NCI-H2227 (cell line): ENCODE measurements around the gene ZNF584.

ENCODE experiments used
- DNase-seq: peaks from one replicate; lab custom pipeline; 2025; ENCODE audit not compliant: unreplicated experiment; lab: John Stamatoyannopoulos, UW

Gene ZNF584

DNA sequence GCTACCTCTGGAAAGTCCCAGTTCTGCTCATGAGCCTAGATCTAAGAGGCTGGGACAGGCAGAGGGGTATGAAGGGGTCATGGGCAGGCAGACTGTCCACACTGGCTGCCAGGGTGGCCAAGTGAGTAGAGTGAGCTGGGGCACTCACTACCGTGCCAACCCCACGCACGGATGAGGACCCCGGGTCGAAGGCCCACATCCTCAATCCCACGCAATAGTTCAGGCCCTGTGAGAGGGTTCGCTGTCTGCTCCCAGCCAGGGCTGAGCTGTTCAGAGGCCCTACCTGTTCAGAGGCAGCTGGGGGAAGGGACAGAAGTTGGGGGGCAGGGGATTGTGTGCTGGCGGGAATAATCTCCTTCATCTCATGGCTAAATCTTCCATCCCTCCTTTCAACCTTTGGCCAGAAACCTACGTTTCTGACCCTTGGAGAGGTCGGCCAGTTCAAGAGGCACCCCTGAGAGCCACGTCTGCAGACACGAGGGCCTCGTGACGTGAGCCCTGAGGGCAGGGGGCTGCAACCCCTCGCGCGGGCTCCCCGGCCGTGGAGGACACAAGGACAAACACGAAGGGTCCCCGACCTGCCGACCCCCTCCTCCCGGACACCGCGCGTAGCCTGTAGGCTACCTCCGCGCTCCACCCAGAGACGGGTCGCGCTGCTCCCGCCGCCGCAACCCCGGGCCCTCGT, 22.4 kb upstream of the ZNF584 start:
- DNase-seq = peak; percentile 66

DNA sequence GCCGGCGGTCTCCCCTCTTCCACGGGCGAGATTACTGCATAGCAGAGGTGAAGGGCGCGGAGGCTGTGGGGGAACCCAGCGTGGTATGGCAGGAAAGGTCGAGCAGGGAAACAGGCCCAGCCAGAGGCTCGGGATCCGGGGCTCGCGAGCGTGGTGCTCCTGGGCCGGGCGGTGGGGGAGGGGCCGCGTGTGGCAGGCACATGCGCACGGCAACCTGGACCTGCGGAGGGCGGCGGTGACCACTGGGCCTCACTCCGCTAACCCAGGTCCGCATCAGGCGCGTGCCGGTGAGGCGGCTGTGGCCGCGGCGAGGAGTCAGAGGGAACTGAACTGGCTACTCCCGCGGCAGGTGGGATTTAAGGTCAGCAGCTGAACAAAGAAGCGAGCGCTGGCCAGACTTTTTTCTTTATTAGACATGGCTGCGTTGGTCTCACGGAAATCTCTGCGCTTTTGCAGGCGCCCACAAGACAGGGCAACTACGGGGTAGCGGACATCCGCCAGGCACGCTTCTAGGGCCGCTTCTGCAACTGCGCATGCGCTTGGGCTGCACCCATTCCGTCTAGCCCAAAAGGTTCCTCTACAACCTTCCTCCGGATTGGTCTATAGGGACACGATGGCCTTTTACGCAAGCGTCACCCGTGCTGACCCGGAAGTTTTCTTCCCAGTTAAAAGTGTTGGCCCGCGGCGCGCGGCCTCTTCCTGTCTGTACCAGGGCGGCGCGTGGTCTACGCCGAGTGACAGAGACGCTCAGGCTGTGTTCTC, 21.7 kb upstream of the ZNF584 start, which contains the start of gene RPS5:
Gene RPS5, plus strand, starts transcription at position 694 of the 762 bp plus-strand sequence. CDS start 869 bp downstream, outside the sequence.
- peak; percentile 100 for DNase-seq

DNA sequence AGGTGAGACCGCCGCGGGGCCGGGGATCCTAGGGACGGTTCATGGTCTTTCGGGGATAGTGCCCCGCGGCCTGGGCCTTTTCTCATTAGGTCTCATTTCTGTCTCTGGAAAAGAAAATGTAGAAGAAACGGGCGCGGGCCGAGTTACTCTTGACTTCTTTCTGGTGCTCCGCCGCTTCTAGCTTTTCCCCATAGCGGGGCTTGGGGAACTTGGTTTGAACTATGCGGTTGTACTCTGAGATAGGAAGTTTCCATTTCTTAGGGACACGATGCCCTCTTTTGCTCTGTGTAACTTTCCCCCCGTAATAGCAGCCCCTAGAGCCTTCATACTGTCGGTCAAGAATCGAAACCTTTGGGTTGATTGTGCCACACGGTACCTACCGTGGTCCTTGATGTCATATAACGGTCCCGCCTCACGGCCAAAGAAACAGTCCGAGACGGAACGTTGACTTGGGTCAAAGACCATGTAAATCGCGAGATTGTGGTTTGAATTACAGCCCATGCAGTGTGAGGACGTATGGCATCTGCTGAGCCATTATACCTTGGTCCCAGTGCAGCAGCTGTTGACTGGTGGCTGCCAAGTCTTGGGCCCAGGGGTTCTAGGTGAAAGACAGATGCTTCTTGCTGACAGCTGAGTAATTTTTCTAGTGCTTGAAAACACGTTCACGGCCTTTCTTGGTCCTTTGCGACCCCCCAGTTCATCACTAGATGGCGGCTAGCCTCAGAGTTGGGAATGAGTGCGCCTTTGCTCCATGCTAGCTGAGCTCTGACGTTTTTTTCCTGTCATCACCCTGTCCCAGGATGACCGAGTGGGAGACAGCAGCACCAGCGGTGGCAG, 20.9 kb upstream of the ZNF584 start:
- peak; percentile 72 for DNase-seq

DNA sequence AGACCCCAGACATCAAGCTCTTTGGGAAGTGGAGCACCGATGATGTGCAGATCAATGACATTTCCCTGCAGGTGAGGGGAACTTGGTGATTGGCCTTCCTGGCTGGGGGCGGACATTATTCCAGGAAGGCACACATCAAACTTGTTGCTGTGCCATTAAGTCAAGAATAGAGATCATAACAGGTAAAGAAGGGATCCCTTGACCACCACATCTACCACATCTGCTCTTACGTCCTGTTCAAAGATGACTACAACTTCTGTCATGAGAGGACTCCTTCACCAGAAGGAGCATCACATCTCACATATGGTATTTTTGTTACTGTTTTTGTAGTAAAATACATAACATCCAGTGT, 20.3 kb upstream of the ZNF584 start:
- no peak for DNase-seq

DNA sequence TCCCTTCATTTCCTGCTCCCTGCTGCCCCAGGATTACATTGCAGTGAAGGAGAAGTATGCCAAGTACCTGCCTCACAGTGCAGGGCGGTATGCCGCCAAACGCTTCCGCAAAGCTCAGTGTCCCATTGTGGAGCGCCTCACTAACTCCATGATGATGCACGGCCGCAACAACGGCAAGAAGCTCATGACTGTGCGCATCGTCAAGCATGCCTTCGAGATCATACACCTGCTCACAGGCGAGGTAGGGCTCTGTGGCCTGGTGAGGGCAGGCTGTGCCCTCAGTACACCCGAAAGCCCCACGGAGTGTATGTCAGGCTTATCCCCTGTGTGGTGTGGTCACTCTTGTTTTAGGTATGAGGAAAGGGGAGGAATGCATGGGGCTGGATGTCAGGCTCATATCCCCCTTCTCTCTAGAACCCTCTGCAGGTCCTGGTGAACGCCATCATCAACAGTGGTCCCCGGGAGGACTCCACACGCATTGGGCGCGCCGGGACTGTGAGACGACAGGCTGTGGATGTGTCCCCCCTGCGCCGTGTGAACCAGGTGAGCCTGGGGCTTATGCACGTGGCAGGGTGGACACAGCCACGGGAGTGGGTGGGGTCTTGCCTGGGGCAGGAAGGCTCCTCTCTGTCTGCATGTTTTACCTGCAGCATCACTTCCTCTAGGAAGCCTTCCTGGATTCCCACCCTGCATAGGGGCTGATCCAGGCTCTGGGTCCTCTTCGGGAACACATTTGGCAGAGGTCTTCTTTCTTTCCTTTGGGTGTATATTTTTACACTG, 15.3 kb upstream of the ZNF584 start:
- DNase-seq = no peak

DNA sequence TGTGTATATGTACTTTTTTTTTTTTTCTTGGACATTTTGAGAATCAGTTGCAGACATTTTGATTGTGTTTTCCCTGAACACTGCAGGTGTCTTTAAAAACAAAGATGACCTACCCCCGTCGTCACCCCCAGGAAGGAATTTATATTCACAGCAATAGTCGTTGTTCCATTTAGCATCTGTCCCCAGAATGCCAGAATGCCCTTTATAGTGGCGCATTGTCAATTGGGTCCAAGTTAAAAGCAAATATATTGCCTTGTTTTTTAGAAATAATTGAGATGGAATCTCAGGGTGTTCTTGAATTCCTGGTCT, 14.8 kb upstream of the ZNF584 start:
- DNase-seq = no peak

DNA sequence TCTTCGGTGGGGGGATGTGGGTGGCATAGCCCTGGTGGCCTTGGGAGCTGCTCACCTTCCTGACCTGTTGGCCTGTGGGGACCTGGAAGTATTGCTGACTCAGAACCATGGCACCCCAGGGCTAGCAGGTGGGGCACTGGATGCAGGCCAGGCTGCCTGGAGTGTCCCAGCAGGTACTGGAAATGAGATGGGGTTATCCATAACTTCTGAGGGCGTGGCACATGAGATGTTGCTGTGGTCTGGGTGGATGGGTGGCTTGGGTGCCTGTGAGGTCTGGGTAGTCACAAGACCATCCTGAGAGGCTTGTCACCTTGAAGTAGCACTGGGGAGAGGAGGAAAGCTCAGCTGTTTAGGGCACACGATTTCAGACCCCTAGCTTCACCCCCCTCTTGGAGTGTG, 13.6 kb upstream of the ZNF584 start:
- DNase-seq = no peak

DNA sequence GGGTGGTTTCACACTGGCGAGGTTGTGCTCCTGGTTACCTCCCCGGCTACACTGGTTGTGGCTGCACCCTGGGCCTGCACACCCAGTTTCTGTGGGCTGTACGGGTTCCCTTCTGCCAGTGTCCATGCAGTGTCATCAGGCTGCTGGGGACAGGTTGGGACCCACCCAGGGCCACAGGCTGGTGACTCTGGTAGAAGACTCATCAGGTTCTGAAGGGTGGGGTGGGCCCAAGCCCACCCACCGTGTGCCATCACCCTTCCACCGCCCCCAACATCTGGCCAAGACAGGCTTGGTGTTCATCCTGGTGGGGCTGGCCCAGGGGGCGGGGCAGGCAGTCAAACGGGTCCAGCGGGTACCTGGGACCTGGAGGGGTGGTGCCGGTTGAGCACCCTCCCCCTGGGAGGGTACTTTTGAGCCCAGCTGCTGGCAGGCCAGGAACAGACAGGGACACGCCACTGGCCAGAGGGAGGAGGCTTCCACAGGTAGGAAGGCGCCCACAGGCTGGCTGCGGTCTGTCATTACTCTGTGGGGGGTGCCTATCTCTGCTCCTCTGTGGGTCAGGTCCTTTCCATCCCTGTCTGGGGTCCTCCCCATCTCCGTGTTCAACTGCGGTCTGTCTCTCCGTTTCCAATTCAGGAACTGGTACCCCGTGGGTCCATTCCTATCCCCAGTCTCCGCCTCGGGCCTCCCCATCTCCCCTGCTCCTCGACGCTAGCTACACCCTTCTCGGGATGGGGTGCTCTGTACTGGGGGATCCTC, 13.1 kb upstream of the ZNF584 start, which contains the start of gene RNF225:
Gene RNF225, plus strand, starts transcription at position 437 of the 759 bp plus-strand sequence. CDS start 434 bp downstream, outside the sequence.
- DNase-seq = no peak

DNA sequence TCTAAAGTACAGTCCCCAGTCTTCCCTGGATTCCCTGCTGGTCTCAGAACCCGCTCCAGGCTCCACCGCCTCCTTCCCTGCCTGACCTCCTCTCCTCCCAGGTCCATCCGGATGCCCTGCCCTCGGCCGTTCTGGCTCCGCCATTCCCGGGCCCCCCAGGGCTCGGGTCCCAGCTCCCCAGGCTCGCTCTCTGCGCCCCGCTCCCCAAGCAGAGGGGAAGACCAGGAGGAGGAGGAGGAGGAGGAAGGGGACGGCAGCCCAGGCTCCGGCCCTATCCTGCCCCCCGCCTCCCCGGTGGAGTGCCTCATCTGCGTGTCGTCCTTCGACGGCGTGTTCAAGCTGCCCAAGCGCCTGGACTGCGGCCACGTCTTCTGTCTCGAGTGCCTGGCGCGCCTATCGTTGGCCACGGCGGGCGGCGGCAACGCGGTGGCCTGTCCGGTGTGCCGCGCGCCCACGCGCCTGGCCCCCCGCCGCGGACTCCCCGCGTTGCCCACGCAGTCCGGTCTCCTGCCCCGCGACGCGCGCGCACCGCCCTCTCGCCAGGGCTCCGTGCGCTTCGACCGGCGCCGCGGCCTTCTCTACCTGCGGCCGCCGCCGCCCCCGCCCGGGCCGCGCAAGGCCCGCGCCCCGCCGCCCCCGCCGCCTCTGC, 12.3 kb upstream of the ZNF584 start:
- DNase-seq = no peak

DNA sequence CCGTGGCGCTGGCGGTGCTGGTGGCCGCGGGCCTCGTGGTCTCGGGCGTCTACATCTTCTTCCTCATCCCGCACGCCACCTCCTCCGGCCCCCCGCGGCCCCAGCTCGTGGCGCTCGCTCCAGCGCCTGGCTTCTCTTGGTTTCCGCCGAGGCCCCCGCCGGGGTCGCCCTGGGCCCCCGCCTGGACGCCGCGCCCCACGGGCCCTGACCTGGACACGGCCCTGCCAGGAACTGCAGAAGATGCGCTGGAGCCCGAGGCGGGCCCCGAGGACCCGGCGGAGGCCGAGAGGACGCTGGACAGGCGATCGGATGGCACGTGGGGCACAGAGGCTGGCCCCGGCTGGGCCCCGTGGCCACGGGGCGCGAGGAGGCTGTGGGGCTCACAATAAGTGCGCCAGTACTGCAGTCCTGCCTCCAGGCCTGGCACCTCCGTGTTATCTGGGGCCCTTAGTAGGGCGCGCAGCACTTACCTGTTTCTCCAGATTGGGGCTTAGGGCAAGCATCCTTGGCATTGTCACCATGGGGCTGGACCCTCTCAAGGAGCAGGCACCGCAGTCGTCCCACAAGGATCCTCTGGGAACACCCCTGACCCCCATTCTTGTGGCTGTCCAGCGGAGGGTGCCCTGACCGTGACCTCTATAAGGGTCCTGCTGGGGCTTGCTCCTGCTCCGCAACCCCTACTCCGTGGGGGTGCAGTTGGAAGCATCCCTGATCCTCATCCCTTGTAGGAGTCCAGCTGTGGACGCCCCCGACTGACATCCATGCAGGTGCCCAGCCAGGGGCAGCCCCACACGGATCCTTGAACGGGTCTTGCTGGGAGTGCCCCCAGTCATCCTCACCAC, 11.5 kb upstream of the ZNF584 start:
- no peak for DNase-seq

DNA sequence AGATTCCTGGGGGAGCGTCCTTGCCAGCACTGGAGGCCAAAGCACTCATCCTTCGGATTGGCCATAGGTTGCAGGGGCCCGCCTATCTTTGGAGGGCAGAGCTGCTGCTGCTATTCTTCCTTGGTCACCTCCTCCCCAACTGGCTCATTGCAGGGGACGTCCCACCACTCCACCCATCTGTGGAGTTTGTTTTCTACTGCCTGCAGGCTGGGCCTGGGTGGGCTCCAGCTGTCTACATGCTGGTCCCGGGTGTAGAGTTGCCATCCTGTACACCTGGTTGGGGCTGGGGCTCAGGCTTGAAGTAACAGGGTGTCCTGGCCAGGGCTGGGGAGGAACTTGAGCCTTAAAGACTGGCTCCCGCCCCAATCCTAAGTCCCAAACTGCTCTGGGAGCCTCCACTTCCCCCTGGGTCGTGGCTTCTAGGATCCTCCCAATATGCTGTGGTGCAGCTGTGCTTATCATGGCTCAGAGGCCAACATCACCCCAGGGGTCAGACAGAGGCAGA, 10.9 kb upstream of the ZNF584 start:
- DNase-seq = no peak

DNA sequence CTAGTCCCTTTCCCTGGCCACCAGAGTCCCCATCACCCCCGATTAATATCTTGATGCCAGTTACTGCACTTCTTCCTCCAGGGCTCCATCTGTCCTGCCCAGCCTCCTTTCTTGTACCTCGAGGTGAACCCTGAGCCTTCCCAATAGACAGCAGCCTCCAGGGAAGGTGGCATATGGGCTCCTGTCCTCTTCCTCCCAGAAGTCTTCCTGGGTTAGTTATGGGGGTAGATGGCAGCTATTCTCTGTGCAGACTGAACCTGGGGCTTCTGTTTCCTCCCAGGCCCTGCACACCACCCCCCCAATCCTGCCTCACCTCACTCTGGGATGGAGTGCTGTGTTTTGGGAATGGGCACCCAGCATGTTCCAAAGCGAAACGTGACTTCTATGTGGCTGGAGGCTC, 10.4 kb upstream of the ZNF584 start:
- DNase-seq = no peak

DNA sequence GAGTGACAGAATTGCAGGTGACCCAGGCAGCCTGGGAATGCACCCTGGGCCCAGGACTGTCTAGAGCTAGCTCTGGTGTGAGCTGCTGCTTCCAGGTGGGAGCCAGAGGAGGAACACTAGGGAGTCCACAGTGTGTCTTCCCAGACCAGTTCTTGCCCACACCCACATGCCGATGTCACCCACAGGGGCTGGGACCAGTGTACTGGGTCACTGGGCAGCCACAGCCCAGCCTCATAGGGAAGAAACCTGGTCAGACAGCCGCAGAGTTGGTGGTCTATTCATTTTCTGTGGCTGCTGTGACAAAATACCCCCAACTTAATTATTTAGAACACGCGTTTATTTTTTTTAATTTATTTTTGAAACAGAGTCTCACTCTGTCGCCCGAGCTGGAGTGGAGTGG, 9.9 kb upstream of the ZNF584 start:
- no peak for DNase-seq

DNA sequence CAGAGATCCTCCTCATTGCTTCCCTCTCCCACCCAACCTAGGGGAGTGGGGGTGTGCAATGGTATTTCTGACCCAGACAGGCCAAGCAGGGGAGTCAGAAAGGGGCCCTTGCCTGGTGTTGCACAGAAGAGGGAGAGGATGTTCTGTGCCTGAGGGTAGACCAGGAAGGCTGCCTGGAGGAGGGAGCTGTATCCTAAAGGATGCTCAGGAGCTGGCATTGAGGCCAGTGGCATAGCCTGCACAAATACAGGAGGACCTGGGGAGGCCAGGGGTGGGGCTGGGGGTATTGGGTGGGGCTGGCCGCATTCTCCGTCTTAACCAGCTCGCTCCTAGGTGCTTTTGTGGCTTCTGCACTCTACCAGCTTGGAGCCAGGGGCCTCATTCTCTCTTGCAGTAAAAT, 8.5 kb upstream of the ZNF584 start:
- no peak for DNase-seq

DNA sequence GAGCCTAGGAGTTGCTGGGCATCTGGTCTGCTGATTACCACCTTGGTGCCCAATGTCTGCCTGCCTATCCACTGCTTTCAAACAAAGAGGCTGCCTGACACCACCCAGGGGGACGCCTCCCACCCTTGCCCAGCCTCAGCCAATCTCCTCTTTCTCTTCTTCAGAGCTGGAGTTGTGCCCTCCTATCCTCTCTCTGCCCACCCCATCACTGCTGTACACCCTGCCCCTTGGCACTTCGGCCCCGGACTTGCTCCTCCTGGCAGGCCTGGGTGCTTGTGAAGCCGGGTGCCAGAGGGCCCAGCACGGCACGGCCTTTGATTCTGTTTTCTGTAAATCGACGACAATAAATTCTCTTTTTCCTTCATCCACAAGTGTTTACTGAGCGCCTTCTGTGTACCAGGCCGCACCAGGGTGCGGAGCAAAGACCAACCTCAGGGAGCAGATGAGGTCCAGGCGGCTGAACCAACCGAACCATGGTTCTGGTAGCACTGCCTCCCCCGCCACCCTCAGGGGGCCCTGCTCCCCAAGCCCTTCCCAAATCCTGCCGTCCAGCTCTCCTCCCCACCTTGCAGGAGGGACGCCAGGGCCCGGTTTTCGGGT, 8.0 kb upstream of the ZNF584 start:
- peak; percentile 85 for DNase-seq

DNA sequence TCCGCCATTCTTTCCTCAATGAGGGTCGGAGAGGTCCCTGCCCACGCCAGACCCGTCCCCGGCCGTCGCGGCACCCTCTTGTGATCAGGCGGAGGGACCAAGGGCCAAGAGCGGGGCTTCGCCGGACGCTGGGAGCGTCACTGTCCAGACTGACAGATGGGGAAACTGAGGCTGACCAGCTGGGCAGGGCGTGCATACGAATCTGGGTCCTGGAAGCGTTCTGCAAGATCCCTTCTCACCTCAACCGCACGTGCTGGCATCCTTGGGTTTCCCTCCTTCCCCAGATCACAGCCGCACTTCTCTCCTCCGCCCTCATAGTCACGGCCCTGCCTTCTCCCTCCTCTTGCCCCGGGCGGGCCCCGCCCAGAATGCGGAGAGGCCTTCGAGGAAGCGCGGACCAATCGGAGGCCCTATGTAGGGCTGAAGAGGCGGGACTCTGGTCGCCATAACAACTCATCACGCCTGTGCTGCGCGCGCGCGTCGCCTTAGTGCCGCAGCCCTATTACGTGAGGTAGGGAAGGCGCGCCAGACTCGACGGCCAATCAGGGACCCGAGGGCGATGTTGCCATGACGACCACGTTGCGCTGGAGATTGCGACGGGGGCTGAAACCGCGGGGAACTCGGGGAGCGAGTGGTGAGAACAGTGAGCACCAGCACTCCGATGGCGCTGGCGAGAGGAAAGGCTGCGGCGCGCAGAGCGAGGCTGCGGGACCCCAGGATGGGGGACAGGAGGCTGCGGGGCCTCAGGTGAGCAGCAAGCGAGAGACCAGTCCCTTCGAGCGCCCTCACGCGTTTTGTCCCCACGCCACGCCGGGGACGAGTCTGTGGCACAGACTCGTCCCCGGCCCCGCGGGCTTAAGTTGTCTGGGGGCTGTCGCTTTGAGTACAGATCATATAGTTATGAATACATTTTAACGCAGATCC, 7.3 kb upstream of the ZNF584 start:
- peak; percentile 100 for DNase-seq

DNA sequence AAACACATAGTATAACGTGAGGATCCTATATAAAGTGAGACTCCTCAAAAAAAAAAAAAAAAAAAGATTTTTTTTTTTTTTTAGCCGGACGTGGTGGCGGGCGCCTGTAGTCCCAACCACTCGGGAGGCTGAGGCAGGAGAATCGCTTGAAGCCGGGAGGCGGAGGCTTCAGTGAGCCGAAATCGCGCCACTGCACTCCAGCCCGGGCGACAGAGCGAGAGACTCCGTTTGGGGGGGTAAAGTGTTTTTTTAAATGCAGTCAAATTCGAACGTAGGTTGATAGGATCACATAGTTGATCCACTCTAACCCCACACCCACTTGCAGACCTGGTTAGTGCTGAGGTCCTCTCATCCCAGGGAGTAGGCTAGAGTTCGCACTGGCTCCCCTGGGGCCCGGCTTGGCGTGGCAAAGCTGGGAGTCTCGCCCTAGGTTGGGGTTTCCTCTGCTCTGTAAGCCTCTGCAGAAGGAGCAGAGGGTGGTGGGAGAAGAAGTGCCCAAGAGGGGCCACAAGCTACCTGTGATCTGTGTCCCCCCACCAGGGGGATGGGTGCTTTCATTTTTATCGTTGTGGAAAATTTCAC, 6.5 kb upstream of the ZNF584 start:
- DNase-seq = peak; percentile 81
